ENCODE data around the gene PSTPIP1.

GRCh38 chr15:77048135-77048876 is 53.4 kb downstream of the PSTPIP1 start:
- TF ChIP-seq CTCF (conservative IDR thresholded peaks at IDR 0.05; ENCODE audit: low read depth, low read length) (no peak), CEBPB (IDR thresholded peaks at IDR 0.05; ENCODE audit: low read depth, low read length) (peak; percentile 59), CHD1 (IDR thresholded peaks at IDR 0.05; ENCODE audit: low read depth, low read length) (no peak), POLR2A (IDR thresholded peaks at IDR 0.05; ENCODE audit: low read depth, low read length) (no peak), BHLHE40 (IDR thresholded peaks at IDR 0.05; ENCODE audit: low read depth, low read length) (no peak)
